Measurements from ENCODE around the gene CDH13.

Gene CDH13

GRCh38 chr16:82793528-82794245 is 166.9 kb downstream of the CDH13 start:
- no peak for DNase-seq

- DNase-seq, result no peak
These were observed 169.3 kb downstream of the CDH13 start for GRCh38 chr16:82796047-82796446.

GRCh38 chr16:82801361-82801760 is 174.6 kb downstream of the CDH13 start:
- no peak for DNase-seq

- DNase-seq, result no peak
These were observed 179.1 kb downstream of the CDH13 start for GRCh38 chr16:82805866-82806265.

GRCh38 chr16:82807311-82807710 is 180.5 kb downstream of the CDH13 start:
- DNase-seq, result no peak

GRCh38 chr16:82808036-82808435 is 181.3 kb downstream of the CDH13 start:
- DNase-seq, result no peak

- DNase-seq, result no peak
These were observed 183.3 kb downstream of the CDH13 start for GRCh38 chr16:82810077-82810476.

GRCh38 chr16:82814059-82814458 is 187.3 kb downstream of the CDH13 start:
- no peak for DNase-seq

GRCh38 chr16:82819286-82819685 is 192.5 kb downstream of the CDH13 start:
- no peak for DNase-seq

- no peak for DNase-seq
These were observed 194.1 kb downstream of the CDH13 start for GRCh38 chr16:82820855-82821254.

GRCh38 chr16:82824408-82824807 is 197.6 kb downstream of the CDH13 start:
- DNase-seq, result no peak

- DNase-seq, result no peak
These were observed 202.5 kb downstream of the CDH13 start for GRCh38 chr16:82829301-82829700.

GRCh38 chr16:82830944-82831343 is 204.2 kb downstream of the CDH13 start:
- no peak for DNase-seq

- DNase-seq, result no peak
These were observed 206.1 kb downstream of the CDH13 start for GRCh38 chr16:82832821-82833220.

GRCh38 chr16:82833378-82833993 is 206.7 kb downstream of the CDH13 start:
- no peak for DNase-seq

- DNase-seq, result no peak
These were observed 207.5 kb downstream of the CDH13 start for GRCh38 chr16:82834151-82834815.

- no peak for DNase-seq
These were observed 208.9 kb downstream of the CDH13 start for GRCh38 chr16:82835487-82836155.

- no peak for DNase-seq
These were observed 214.3 kb downstream of the CDH13 start for GRCh38 chr16:82841108-82841507.

- no peak for DNase-seq
These were observed 217.0 kb downstream of the CDH13 start for GRCh38 chr16:82843606-82844271.

GRCh38 chr16:82845116-82845515 is 218.3 kb downstream of the CDH13 start:
- no peak for DNase-seq

- DNase-seq, result no peak
These were observed 220.0 kb downstream of the CDH13 start for GRCh38 chr16:82846806-82847205.

- no peak for DNase-seq
These were observed 221.2 kb downstream of the CDH13 start for GRCh38 chr16:82848013-82848412.

GRCh38 chr16:82852388-82853008 is 225.7 kb downstream of the CDH13 start:
- no peak for DNase-seq

Data from CD4-positive, alpha-beta T cell treated with Interleukin-15 for 1 hour (primary cell).